ENCODE data around the gene TUSC2. TPM values are rescaled to one million over a fixed set of nuclear protein-coding genes. Genes with fewer than 3 reads are reported as not detected.

TUSC2 gene
- total RNA-seq, 1 donor from 2014 or later = 32.9 TPM

DNA sequence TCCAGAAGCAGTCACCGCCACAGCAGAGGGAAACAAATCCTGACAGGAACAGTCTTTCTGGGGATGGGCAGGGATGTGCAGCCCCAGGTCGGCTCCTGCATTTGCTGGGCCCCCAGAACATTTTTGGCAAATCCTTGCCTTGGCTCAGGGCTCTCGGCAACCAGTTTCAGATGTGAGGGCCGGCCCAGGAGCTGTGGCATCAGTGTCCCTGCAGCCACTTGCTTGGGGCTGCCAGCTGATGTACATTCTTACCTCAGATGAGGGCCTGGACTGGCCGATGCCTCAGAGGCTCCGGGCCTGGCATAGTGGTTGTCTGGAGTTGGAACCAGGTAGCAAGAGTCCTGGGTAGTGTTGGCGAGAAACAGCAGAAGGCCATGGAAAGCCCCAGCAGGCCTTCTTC lies 26.8 kb upstream of the TUSC2 start:
- no peak for DNase-seq (ENCODE audit: low read depth)

DNA sequence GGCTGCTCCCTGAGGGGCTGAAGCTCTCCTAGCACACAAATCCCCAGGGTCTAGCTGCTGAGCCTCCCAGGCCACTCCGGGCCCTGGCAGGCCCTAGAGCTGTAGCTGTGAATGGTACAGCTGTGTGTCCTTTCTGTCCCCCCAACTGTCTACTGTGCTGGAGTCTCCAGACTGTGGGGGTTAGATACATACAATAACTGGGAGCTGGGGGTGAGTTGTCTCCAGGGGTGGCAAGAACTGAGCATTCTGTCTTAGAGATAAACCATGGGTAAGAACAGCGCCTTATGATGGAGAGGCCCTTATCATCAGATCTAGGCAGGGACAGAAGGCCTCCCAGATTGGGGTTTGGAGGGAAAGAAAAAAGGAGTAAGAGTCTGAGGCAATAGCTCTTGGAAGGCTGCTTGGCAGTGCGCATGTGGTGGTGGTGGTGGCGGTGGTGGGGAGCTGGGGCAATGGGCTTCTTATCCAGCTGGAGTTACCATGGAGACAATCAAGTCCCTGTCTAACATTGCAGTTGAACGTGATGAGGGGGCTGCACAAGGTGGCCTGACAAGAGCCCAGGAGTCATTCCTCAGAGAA lies 26.3 kb upstream of the TUSC2 start:
- no peak for DNase-seq (ENCODE audit: low read depth)

DNA sequence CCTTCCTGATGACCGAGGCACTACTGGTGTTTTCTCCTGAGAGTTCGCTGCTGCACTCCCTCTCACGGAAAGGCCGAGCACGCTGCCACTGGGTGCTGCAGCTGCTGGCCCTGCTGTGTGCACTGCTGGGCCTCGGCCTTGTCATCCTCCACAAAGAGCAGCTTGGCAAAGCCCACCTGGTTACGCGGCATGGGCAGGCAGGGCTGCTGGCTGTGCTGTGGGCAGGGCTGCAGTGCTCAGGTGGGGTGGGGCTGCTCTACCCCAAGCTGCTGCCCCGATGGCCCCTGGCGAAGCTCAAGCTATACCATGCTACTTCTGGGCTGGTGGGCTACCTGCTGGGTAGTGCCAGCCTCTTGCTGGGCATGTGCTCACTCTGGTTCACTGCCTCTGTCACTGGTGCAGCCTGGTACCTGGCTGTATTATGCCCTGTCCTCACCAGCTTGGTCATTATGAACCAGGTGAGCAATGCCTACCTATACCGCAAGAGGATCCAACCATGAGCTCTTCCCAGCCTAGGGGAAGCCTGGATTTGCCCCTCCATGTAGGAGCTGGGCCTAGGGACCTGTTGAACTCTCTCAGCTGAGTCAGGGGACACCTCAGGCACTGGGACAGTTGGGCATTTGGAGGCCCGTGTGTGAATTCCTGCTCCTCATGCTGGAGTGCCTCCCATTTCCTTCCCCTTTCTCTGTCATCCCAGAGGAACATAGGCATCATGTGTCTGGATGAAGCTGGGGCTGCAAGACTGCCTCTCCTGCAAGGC lies 25.4 kb upstream of the TUSC2 start:
- DNase-seq (ENCODE audit: low read depth) = no peak

DNA sequence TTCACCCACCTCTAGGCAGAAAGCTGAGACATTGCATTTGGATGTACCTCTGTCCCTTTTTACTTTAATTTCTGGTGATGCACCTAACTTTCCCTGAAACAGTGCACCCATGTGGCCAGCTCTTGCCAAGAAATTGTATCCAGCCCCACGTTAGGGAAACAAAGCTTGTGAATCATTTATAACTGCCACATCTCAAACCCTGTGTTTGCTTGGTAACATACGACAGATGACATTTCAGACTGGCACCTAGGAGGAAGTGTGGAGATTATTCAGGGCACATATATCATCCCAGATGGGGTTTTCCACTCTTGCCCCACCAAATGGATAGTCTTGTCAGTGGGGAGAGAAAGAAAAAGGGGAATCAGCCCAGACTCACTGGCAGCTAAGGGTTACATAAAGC lies 24.8 kb upstream of the TUSC2 start:
- no peak for DNase-seq (ENCODE audit: low read depth)

DNA sequence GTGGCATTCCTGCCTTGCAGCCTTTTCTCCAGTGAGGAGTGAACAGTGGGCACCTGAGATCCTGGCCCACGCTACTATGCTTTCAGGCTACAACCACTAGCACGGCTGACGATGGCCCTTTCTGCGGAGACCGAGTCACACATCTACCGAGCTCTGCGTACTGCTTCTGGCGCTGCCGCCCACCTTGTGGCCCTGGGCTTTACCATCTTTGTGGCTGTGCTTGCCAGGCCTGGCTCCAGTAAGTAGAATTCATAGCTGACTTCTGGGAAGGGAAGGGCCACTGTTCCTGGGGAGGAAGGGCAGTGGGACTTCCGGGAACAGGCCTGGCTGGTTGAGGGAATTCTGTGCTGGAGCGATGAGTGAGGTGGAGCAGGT lies 23.3 kb upstream of the TUSC2 start:
- DNase-seq (ENCODE audit: low read depth) = no peak

DNA sequence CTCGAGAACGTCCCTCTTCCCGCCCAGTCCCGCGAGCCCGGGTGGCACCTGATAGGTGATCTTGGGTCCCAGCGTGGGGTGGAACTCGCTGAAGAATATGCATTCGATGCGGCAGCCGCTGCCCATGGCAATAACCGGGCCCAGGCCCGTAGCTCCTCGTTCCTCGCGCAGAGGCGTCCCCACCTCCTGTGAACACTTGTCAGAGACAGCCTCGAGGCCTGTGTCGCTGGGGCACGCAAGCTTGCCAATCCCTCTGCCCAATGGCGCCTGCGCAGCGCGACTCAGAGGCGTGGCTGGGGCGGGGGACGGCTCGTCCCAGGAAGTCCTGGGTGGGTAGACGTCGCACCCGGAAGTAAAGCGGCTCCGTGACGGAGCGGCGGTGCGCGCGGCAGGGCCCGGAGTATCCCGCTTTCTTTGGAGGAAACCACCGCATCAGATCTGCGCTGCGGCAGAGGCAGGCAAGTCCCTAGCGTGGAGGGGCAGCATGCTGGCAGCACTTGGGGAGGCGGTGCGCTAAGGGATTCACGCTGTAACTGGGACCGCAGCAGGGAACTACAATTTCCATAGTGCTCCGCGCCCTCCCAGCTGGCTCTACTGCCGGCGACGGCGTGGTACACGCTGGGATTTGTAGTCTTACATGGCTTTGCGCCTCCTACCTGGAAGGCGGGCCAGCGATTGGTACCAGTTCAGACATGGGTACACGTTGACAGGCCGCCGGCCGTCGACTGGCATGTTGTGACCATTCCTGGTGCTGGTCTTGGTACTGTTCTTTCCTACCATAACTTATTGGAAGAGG lies 22.7 kb upstream of the TUSC2 start, which contains the start of the genes CYB561D2 and NPRL2:
TSS of gene CYB561D2 (plus strand) at position 336 of the 796 bp plus-strand sequence. CDS start 572 bp downstream, outside the sequence.
TSS of gene NPRL2 (minus strand) at position 249 of the 796 bp plus-strand sequence. CDS start at position 126, 123 bp downstream.
- DNase-seq (ENCODE audit: low read depth) = peak; percentile 97

DNA sequence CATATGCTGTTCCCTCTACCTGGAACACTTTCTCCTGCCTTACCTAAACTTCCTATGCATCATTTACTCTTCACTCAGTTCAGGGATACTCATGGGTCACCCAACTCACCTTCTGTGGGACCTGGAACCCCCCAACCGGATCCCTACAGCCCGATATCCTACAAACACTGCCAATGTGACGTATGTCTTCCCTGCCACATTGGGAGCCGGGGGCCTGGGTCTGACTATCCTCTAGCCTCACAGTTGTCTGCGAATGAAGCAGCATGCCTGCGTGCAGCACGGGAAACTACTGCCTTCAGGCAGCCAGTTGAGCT lies 22.1 kb upstream of the TUSC2 start:
- DNase-seq (ENCODE audit: low read depth) = no peak

DNA sequence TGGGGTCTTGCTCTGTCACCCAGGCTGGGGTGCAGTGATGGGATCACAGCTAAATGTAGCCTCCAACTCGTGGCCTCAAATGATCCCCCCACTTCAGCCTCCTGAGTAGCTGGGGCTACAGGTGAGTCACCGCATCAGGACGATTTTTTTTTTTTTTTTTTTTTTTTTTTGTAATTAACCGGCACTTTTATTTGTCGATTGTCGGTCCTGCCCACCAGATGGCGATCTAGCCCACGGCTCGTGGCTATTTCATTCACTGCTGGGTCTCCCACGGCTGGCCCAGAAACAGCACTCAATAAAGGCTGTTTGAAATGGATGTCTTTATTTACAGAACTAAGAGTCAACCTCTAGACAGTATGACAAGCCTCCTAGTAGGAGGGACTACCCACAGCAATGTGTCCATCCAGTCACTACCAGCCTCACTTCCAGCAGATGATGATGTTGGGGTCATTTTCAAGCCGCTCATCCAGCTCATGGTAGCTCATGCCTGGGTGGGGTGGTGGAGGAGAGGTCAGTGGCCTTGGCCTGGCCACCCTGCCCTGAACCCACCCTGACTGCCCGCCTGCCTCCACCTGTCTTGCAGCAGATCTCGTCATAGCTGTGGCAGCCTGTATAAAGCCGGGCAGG lies 19.3 kb upstream of the TUSC2 start:
- peak; percentile 68 for DNase-seq (ENCODE audit: low read depth)

DNA sequence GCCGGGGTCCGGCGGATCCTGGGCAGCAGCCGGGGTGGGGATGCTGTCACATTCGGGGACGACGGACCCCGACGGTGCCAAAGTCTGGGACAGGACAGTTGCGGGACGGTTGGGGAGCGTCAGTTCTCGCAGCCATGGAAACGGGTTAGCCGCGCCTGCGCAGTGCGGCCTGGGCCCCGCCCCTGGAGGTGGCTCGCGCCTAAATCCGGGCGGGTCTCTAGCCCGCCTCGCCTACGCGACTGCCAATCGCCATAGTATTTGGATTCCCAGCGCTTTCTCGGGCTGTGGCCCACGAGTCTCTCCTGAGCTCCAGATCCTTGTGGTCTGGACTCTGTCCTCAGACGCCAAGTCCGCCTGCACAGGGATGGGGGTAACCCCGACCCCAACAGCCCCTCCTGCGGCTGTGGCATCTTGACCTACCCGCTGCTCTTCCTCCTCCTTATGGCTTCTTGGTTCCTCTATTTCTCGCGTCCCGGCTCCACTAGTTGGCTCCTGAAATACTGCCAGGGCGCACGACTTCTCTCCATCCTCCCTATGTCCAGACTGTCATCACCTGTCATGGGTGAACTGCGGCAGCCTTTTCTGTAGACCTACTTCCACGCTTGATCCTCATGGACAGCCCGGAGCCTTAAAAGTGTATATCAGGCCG lies 17.7 kb upstream of the TUSC2 start, which contains the start of gene ZMYND10:
TSS of gene ZMYND10 (minus strand) at position 147 of the 649 bp plus-strand sequence. CDS start 153 bp downstream, outside the sequence.
- no peak for DNase-seq (ENCODE audit: low read depth)

DNA sequence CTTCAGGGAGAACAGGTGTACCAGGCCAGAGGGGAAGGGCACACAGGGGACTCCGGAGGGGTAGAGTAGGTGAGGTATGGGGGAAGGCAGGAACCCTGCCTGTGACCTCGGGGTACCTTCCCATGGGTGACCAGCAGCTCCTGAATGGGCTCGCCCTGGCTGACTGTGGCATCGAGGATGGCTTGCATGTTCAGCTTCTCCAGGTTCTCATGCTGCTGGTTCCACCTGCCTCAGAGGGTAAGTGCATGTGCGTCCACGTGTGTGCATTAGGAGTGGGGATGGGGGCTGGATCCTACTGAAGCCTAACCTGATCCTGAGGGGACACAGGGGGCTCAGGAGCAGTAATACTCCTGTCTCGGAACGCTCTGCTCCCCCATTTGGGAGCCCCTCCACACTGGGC lies 17.0 kb upstream of the TUSC2 start:
- DNase-seq (ENCODE audit: low read depth) = no peak

DNA sequence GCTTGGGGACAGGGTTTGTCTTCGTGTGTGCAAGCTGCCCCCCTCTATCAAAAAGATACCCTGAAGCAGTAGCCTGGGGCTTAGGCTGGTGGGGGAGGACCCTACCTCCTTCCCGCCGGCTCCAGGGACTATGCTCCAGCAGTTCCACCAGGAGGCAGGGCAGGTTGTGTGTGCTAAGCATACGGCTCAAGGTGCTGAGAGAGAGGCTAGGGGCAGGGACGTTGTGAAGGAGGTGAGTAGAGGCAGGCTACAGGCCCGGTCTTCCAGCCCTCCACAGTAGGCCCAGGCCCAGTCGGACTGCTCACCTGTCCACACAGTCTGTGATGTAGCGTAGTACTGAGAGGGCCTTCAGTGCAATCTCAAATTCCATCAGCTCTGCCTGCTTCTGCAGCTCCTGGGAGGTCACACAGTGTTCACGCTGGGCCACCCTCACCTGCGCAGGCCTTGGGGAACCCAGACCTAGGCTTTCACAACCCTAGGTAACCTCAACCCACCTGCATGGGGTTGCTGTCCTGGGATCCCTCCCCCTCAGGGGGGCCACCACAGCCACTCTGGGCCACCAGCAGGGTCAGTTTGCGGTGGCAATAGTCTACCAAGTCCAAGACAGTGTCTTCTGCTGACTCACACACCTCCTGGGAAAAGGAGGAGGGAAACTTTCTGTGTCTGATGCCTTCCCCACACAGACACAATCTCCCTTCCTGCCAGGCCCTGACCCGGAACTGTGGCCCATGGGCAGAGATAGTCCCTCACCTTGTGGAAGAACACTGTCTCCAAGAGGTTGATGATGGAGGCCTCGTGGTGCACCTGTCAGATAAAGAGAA lies 15.0 kb upstream of the TUSC2 start:
- DNase-seq (ENCODE audit: low read depth) = no peak

DNA sequence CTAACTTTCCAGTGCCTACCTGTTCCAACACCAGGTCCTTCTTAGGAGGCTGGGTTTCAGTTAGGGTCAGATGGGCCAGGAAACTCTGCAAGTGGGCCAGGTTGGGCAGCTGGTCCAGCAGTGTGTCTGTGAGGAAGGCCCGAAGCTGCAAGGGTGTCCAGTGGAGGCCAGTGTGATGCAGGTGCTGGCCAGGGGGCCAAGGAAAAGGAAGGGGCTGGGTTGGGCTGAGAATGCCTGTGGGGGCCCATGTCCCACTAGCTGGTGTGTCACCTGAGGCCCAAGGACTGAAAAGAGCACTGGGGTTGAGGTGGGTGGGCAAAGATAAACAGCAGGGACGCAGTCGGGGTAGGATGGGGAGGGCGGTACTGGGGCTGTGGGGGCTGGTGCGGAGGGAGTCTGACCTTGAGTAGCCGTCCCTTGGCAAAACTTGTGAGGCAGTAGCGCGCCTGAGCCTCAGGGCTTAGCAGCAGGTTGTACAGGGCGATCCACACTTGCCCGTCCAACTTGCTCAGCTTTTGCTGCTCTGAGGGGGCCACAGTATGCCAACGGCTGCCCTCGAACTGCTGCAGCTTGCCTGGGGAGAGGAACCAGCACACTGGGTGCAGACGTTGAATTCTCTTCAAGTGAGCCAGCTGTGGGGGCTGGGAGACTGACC lies 14.1 kb upstream of the TUSC2 start:
- no peak for DNase-seq (ENCODE audit: low read depth)

DNA sequence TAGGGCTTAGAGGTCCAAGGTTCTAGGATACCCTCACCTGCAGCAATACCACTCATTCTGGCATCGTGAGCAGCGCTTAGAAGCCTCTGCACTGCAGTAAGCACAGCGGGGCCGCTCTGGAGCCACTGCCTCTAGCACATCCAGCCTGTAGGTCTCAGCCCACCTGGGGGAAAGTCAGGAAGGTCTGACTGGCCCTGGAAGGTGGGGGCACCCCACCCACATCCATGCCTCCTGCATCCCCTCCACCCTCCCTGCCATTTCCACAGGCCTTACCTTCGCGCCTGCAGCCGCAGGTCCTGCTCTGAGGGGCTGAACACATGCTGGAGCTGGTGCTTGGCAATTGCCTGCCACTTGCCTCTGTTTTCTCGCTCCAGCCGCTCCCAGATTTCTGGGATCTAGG lies 13.5 kb upstream of the TUSC2 start:
- DNase-seq (ENCODE audit: low read depth) = no peak

DNA sequence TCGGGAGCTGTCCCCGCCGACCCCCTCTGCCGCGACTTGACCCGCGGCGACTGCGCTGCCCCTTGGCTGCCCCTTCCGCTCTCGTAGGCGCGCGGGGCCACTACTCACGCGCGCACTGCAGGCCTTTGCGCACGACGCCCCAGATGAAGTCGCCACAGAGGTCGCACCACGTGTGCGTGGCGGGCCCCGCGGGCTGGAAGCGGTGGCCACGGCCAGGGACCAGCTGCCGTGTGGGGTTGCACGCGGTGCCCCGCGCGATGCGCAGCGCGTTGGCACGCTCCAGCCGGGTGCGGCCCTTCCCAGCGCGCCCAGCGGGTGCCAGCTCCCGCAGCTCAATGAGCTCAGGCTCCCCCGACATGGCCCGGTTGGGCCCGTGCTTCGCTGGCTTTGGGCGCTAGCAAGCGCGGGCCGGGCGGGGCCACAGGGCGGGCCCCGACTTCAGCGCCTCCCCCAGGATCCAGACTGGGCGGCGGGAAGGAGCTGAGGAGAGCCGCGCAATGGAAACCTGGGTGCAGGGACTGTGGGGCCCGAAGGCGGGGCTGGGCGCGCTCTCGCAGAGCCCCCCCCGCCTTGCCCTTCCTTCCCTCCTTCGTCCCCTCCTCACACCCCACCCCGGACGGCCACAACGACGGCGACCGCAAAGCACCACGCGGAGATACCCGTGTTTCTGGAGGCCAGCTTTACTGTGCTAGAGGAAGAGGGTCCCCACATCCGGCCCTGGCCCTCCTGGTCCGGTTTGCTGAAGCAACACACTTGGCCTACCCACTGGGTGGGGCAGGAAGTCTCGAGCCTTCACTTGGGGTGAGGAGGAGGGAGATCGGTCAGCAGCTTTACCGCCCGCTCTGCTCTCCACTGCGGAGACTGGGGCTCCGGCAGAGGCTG lies 12.7 kb upstream of the TUSC2 start, which contains the start of gene RASSF1:
TSS of gene RASSF1 (minus strand) at position 389 of the 882 bp plus-strand sequence. CDS start at position 358, 31 bp downstream.
- no peak for DNase-seq (ENCODE audit: low read depth)

DNA sequence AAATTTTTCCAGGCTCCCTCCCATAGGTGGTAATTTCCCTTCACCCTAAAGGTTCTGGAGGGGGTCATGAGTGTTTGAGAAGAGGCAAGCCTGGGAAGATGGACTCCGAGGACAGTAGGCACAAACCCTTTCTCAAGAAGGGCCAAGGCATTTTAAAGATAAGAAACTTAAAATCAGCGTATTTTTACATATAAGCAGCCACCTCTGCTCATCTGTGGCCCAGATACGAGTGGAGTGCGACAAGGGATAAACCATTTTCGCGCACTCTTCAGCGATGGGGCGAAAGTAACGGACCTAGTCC lies 12.1 kb upstream of the TUSC2 start:
- no peak for DNase-seq (ENCODE audit: low read depth)

DNA sequence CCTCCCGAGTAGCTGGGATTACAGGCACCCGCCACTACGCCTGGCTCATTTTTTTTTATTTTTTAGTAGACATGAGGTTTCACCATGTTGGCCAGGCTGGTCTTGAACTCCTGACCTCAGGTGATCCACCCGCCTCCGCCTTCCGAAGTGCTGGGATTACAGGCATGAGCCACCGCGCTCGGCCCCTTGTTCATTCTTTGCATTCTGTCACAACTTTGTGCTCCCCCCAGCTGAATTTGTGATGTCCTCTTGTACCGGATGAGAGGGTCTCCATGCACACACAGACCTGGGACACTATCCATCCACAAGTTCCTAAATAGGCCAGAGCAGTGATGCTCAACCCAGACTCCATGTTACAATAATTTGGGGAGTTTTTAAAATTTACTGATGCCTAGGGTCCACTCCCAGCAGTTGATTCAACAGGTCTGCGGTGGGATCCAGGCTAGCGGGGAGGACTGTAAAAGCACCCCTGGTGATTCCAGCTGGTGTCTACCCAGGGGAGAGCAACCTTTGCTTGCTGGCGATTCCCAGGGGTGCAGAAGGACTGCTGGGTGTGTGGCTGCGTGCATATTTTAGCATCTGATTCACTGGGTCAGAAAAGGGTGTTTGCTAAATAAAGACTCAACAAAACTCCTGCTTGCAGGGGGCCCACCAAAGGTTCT lies 11.6 kb upstream of the TUSC2 start:
- DNase-seq (ENCODE audit: low read depth) = no peak

DNA sequence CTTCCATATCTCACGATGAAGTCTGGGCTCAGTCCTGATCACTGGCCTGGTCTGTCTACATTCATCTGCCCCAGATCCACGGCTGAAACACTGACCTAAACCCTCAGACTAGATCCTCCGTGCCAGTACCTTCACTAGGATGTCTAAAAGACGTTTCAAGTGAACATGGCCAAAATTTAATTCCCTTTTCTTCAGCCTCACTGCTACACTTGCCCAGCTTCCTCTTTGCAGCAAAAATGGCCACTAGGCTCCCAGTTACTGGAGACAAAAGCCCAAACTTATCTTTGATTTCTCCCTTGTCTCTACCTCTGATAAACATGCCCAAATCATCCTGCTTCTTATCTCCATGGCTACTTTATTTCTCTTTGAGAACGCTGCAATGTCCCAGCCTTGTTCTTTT lies 10.9 kb upstream of the TUSC2 start:
- DNase-seq (ENCODE audit: low read depth) = no peak

DNA sequence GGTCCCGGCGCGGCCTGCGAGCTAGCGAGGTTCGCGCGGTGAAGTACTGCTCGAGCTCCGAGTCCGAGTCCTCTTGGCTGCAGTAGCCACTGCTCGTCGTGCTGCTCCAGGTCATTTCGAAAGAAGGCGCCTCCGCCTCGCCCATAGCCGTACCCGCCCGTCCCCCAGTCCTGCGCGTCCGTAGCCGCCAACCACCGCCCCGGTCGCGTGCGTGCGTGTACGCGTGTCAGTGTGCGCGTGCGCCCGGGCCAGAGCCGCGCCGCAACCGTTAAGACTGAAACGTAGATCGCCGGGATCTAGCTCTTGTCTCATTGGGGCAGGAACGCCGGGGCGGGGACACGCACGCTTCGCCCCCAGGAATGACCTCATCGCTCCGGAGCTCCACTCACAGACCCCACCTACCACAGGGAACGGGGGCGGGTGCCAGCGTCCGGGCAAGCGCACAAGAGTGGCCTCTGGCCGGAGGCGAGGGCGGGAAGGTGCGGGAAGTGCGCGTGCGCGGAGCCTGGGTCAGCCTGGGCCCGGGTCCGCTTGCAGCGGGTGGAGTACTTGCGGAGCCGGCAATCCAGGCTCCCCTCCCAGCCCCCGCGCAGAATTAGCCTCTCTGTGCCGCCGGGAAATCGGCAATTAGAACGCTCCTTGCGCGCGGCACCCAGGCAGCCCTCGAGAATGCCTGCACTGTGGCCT lies 9.3 kb upstream of the TUSC2 start:
- peak; percentile 99 for DNase-seq (ENCODE audit: low read depth)
